Measurements from ENCODE around the gene COL20A1.
"Not testable (repeated sequence)": the region's sequence is repeated elsewhere in the genome, so short reads cannot be mapped to it uniquely, and the experiment has no call there.

COL20A1 gene

GRCh38 chr20:63365601-63366389 is 72.8 kb downstream of the COL20A1 start:
- no peak for DNase-seq

- DNase-seq = no peak
Observed at GRCh38 chr20:63366390-63367365, 73.7 kb downstream of the COL20A1 start.

GRCh38 chr20:63367446-63368055 is 74.6 kb downstream of the COL20A1 start:
- no peak for DNase-seq

GRCh38 chr20:63368151-63368550 is 75.2 kb downstream of the COL20A1 start:
- DNase-seq = no peak

- no peak for DNase-seq
Observed at GRCh38 chr20:63369024-63369530, 76.1 kb downstream of the COL20A1 start.

- DNase-seq = no peak
Observed at GRCh38 chr20:63369724-63370617, 77.0 kb downstream of the COL20A1 start.

GRCh38 chr20:63370618-63371187 is 77.7 kb downstream of the COL20A1 start:
- no peak for DNase-seq

GRCh38 chr20:63371291-63371865 is 78.4 kb downstream of the COL20A1 start:
- DNase-seq = no peak

- DNase-seq = no peak
Observed at GRCh38 chr20:63372971-63373885, 80.2 kb downstream of the COL20A1 start.

- no peak for DNase-seq
Observed at GRCh38 chr20:63373996-63374395, 81.0 kb downstream of the COL20A1 start.

- no peak for DNase-seq
Observed at GRCh38 chr20:63374504-63374903, 81.5 kb downstream of the COL20A1 start.

GRCh38 chr20:63375438-63375837 is 82.5 kb downstream of the COL20A1 start:
- DNase-seq = no peak

- no peak for DNase-seq
Observed at GRCh38 chr20:63376283-63377250, 83.6 kb downstream of the COL20A1 start.

- no peak for DNase-seq
Observed at GRCh38 chr20:63377256-63377941, 84.4 kb downstream of the COL20A1 start.

- no peak for DNase-seq
Observed at GRCh38 chr20:63377951-63378381, 85.0 kb downstream of the COL20A1 start.

- DNase-seq = no peak
Observed at GRCh38 chr20:63378626-63379025, 85.6 kb downstream of the COL20A1 start.

- DNase-seq = no peak
Observed at GRCh38 chr20:63379296-63379695, 86.3 kb downstream of the COL20A1 start.

- not testable (repeated sequence) for DNase-seq
Observed at GRCh38 chr20:63379872-63380271, 86.9 kb downstream of the COL20A1 start.
